Glutamatergic neuron (in vitro differentiated cells): Measurements from ENCODE around the gene HMGCS2. TPM values are rescaled to one million over a fixed set of nuclear protein-coding genes. Genes with fewer than 3 reads are reported as not detected.

Source experiments
- DNase-seq: peaks from one replicate; pipeline ENCODE4 v3.0.0; 2022
- H3K27ac Mint-ChIP-seq: one replicate; pipeline ENCODE4 v1.8.0; 2020; ENCODE audit warnings: mild to moderate bottlenecking, mixed read lengths, inconsistent platforms; ENCODE audit not compliant: unreplicated experiment
- H3K27me3 Mint-ChIP-seq: one replicate; pipeline ENCODE4 v1.8.0; 2020; ENCODE audit warnings: mild to moderate bottlenecking, moderate library complexity, mixed read lengths, inconsistent platforms; ENCODE audit not compliant: unreplicated experiment
- H3K36me3 Mint-ChIP-seq: one replicate; pipeline ENCODE4 v1.8.0; 2020; ENCODE audit warnings: mild to moderate bottlenecking, mixed read lengths, inconsistent platforms; ENCODE audit not compliant: unreplicated experiment
- H3K4me1 Mint-ChIP-seq: one replicate; pipeline ENCODE4 v1.8.0; 2020; ENCODE audit warnings: mild to moderate bottlenecking, low read depth, mixed read lengths, inconsistent platforms; ENCODE audit not compliant: unreplicated experiment
- H3K4me3 Mint-ChIP-seq: one replicate; pipeline ENCODE4 v1.8.0; 2020; ENCODE audit warnings: mild to moderate bottlenecking, mixed read lengths, inconsistent platforms; ENCODE audit not compliant: unreplicated experiment
- H3K9me3 Mint-ChIP-seq: one replicate; pipeline ENCODE4 v1.8.0; 2020; ENCODE audit warnings: mild to moderate bottlenecking, moderate library complexity, mixed read lengths, inconsistent platforms; ENCODE audit not compliant: unreplicated experiment
- total RNA-seq: library from RNA; stranded (reverse); fragmentation: NEBNext Ultra II Directional; extraction: Animal tissue kit (Norgen Biotek cat#: 25700); gene quantifications from one replicate; pipeline ENCODE4 v1.2.1, GENCODE V29; 2021; ENCODE audit not compliant: unreplicated experiment
- TF ChIP-seq, protein P1 (sequence below): fragments of 200-600 bp; sonication (generic); IDR thresholded peaks from one replicate; pipeline ENCODE4 v1.5.0; 2021; ENCODE audit not compliant: partially characterized antibody, unreplicated experiment

HMGCS2 gene
- total RNA-seq, 1 donor from 2014 or later, result not detected

DNA sequence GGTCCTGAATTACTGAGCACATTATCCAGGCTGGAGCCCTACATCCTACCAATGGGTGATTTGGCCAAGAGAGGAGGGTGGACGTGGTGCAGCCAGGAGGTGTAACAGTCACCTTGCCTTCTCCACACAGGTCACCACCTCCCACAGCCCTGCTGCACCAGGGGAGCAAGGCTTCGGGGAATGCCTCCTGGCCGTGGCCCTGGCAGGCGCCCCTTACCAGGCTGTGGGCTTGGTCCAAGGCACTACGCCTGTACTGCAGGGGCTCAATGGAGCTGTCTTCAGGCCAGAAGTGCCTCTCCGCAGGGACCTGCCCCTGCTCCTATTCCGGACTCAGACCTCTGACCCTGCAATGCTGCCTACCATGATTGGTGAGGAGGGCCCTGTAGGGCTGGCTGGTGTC lies 26.0 kb downstream of the HMGCS2 start:
- Mint-ChIP-seq H3K27ac (no peak overlapping the region), H3K9me3 (peaks cover 2% of the 10 kb centered on the region), H3K4me3 (no peak overlapping the region), H3K4me1 (peaks cover 9% of the 10 kb centered on the region), H3K36me3 (peaks cover 4% of the 10 kb centered on the region), H3K27me3 (peaks cover 5% of the 10 kb centered on the region)
- TF ChIP-seq, protein P1, sequence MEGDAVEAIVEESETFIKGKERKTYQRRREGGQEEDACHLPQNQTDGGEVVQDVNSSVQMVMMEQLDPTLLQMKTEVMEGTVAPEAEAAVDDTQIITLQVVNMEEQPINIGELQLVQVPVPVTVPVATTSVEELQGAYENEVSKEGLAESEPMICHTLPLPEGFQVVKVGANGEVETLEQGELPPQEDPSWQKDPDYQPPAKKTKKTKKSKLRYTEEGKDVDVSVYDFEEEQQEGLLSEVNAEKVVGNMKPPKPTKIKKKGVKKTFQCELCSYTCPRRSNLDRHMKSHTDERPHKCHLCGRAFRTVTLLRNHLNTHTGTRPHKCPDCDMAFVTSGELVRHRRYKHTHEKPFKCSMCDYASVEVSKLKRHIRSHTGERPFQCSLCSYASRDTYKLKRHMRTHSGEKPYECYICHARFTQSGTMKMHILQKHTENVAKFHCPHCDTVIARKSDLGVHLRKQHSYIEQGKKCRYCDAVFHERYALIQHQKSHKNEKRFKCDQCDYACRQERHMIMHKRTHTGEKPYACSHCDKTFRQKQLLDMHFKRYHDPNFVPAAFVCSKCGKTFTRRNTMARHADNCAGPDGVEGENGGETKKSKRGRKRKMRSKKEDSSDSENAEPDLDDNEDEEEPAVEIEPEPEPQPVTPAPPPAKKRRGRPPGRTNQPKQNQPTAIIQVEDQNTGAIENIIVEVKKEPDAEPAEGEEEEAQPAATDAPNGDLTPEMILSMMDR, result no peak
- no peak for DNase-seq

DNA sequence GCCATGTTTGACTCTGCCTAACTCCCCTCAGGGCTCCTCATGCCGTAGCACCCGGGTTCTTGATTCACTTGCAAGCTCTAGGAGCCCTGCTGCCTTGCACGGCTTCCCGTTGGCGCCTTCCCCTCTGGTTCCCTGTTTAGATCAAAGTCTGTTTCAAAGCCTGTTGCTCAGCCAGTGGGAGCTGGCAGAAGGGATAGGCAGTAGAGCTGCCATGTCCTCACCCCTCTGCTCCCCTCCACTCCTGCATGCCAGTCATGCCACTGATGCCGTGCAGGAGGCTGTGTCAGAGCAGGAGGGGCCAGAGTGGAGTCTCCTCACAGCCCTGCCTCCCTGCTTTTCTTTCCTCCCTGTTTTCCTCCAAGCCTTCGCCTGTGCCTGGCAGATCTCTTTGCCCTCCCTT lies 26.5 kb downstream of the HMGCS2 start:
- Mint-ChIP-seq H3K27me3 (peaks cover 7% of the 10 kb centered on the region), H3K4me3 (no peak overlapping the region), H3K9me3 (peaks cover 2% of the 10 kb centered on the region), H3K36me3 (peaks cover 5% of the 10 kb centered on the region), H3K4me1 (peaks cover 9% of the 10 kb centered on the region), H3K27ac (no peak overlapping the region)
- no peak for DNase-seq
- TF ChIP-seq, protein P1, result no peak

DNA sequence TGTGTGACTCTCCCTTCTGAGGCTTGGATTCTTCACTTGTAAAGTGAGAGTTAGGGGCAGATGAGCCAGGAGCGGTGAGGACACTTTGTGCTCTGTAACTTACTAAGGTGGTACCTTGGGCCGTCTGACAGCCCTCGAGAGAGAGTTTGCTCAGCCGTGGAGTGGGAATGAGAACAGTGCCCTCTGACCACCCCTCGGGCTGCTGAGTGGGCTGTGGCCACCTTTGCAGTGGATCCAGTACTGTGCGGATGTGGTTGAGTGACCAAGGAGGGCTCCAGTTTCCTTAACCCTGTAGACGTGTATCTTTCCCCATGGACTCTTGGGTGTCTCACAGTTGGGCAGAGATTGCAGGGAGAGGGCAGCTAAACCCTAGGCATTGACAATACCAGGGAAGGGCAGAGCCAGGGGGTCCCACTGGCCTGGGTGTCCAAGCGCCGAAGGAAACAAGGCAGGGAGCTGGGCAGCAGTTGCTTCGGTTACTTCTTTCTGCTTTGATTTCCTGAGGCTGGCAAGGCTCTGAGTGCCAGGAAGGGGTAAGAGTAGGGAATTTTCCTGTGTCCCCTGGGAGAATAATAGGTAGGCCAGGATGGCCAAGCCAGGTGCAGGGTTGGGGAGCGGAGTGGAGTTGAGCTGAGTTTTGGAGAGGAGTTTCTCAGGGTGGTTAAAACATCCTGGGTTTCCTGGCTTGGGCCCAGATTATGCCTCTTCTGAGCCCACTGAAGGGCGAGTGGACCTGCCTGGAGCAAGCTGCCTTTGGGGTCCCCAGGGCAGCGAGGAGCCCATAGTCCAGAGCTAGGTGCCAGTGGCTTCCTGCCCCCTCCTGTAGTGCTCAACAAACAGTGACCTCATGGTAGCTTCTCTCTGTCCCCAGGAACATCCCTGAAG lies 27.6 kb downstream of the HMGCS2 start:
- peaks cover 5% of the 10 kb centered on the region for H3K9me3 Mint-ChIP-seq
- peaks cover 5% of the 10 kb centered on the region for H3K36me3 Mint-ChIP-seq
- H3K4me3 Mint-ChIP-seq, result no peak overlapping the region
- TF ChIP-seq, protein P1, result no peak
- H3K27ac Mint-ChIP-seq, result no peak overlapping the region
- DNase-seq, result no peak
- peaks cover 10% of the 10 kb centered on the region for H3K27me3 Mint-ChIP-seq
- H3K4me1 Mint-ChIP-seq, result peaks cover 8% of the 10 kb centered on the region

DNA sequence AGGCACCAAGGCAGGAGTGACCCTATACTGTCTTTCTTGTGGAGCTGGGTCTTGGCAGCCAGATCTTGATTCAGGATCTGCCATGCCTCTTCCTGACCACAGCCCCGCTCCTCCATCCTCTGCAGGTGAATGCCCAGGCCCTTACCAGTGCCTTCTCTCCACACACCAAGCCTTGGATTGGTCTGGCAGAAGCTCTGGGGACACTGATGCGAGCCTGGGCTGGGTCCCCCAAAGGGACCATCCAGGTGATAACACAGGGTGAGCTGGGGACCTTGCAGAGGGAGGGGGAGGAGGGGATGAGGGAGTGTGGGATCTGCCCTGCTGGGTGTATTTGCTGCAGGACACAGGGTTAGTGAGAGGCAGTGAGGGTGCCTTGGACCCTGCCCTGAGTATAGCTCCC lies 28.4 kb downstream of the HMGCS2 start:
- Mint-ChIP-seq H3K9me3 (peaks cover 5% of the 10 kb centered on the region), H3K27me3 (peaks cover 10% of the 10 kb centered on the region), H3K36me3 (peaks cover 5% of the 10 kb centered on the region), H3K4me3 (no peak overlapping the region), H3K4me1 (peaks cover 8% of the 10 kb centered on the region), H3K27ac (no peak overlapping the region)
- TF ChIP-seq, protein P1, result no peak
- no peak for DNase-seq

DNA sequence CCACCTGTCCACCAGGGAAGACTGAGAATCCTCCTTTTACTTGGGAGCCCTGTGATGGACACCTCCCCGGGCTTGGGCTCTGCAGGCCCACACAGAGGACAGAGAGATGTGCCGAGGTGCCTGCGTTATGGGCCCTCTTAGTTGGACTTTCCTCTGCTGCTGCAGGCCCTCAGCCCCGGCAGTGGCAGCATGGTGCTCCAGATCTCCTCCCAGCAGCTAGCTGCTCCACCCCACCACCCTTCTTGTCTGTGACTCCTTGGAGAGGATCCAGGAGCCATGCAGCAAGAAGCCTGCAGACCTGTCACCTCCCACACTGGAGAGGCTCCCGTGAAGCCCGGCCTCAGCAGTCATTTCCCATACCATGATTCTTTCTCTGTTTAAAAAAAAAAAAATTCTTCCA lies 29.6 kb downstream of the HMGCS2 start:
- Mint-ChIP-seq H3K4me1 (peaks cover 4% of the 10 kb centered on the region), H3K27ac (no peak overlapping the region), H3K27me3 (peaks cover 7% of the 10 kb centered on the region), H3K36me3 (peaks cover 7% of the 10 kb centered on the region), H3K4me3 (no peak overlapping the region), H3K9me3 (peaks cover 5% of the 10 kb centered on the region)
- DNase-seq, result no peak
- TF ChIP-seq, protein P1, result no peak
